DND-41 (cell line): Measurements from ENCODE around the gene NR1H2.

Experiments used
- EZH2 ChIP-seq: IDR thresholded peaks from 3 replicates; pipeline ENCODE4 v1.6.1; 2012; ENCODE audit warnings: borderline replicate concordance, low read depth, mild to moderate bottlenecking, moderate library complexity, low read length, inconsistent platforms; ENCODE audit not compliant: severe bottlenecking
- TF ChIP-seq, protein P1 (sequence below): IDR thresholded peaks from 2 replicates; pipeline ENCODE4 v1.5.1; 2012; ENCODE audit warnings: borderline replicate concordance, low read length, moderate library complexity, mild to moderate bottlenecking; ENCODE audit not compliant: poor library complexity, severe bottlenecking; ENCODE audit errors: extremely low read depth

DNA sequence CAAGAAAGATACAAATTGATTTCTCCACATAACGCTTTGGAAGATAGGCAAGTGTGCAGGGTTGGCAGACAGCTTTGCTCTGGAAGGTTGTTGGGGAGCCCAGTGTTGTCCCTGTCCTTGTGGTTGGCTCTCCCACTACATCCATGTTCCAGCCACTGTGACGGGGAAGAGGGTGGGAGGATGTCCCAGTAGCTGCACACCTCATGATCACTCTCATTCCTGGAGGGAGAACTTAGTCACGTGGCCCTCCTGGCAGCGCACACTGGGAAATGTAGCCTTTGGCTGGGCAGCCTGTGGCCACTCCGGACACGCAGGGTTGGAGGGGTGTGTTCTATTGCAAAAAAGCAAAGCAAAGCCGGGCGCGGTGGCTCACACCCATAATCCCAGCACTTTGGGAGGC lies 17.8 kb downstream of the NR1H2 start:
- TF ChIP-seq, protein P1, sequence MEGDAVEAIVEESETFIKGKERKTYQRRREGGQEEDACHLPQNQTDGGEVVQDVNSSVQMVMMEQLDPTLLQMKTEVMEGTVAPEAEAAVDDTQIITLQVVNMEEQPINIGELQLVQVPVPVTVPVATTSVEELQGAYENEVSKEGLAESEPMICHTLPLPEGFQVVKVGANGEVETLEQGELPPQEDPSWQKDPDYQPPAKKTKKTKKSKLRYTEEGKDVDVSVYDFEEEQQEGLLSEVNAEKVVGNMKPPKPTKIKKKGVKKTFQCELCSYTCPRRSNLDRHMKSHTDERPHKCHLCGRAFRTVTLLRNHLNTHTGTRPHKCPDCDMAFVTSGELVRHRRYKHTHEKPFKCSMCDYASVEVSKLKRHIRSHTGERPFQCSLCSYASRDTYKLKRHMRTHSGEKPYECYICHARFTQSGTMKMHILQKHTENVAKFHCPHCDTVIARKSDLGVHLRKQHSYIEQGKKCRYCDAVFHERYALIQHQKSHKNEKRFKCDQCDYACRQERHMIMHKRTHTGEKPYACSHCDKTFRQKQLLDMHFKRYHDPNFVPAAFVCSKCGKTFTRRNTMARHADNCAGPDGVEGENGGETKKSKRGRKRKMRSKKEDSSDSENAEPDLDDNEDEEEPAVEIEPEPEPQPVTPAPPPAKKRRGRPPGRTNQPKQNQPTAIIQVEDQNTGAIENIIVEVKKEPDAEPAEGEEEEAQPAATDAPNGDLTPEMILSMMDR, result no peak
- no peak for TF ChIP-seq EZH2
